Stimulated activated CD4-positive, alpha-beta T cell treated with anti-CD3 and anti-CD28 coated beads, Interleukin-1b, Interleukin-23, amount 100 ng/mL, for 24 hours (primary cell): Measurements from ENCODE around the gene RNU6-7.

Experiments
- DNase-seq, 4 experiments: peaks; one replicate each; pipeline ENCODE4 v3.0.0-alpha.2; 2020; ENCODE audit warnings: low read depth in 4 of 4, low spot score in 1 of 4

Gene RNU6-7

GRCh38 chr14:32201816-32202490 is at the start of gene RNU6-7:
TSS of gene RNU6-7 (plus strand) at chr14:32202045.
- peak in 1 of 4 experiments; percentile 11 for DNase-seq

GRCh38 chr14:32166029-32166428 is 35.8 kb upstream of the RNU6-7 start:
- DNase-seq: no peak

GRCh38 chr14:32166924-32167323 is 34.9 kb upstream of the RNU6-7 start:
- DNase-seq: no peak

GRCh38 chr14:32167907-32168306 is 33.9 kb upstream of the RNU6-7 start:
- DNase-seq: no peak

GRCh38 chr14:32169191-32169590 is 32.7 kb upstream of the RNU6-7 start:
- DNase-seq: no peak

- no peak for DNase-seq
Observed at GRCh38 chr14:32171469-32171868, 30.4 kb upstream of the RNU6-7 start.

GRCh38 chr14:32183151-32184058 is 18.4 kb upstream of the RNU6-7 start:
- no peak for DNase-seq

- no peak for DNase-seq
Observed at GRCh38 chr14:32185097-32185496, 16.7 kb upstream of the RNU6-7 start.

- DNase-seq: no peak
Observed at GRCh38 chr14:32186248-32186647, 15.6 kb upstream of the RNU6-7 start.

- no peak for DNase-seq
Observed at GRCh38 chr14:32189811-32190210, 12.0 kb upstream of the RNU6-7 start.

GRCh38 chr14:32190673-32191072 is 11.2 kb upstream of the RNU6-7 start:
- no peak for DNase-seq

- no peak for DNase-seq
Observed at GRCh38 chr14:32192712-32193373, 9.0 kb upstream of the RNU6-7 start.

GRCh38 chr14:32193532-32193931 is 8.3 kb upstream of the RNU6-7 start:
- DNase-seq: no peak

GRCh38 chr14:32195636-32196035 is 6.2 kb upstream of the RNU6-7 start:
- no peak for DNase-seq

GRCh38 chr14:32197919-32198318 is 3.9 kb upstream of the RNU6-7 start:
- no peak for DNase-seq

GRCh38 chr14:32200368-32201192 is 1.3 kb upstream of the RNU6-7 start:
- no peak for DNase-seq

- peak; percentile 46 to 71 (median 56) for DNase-seq
Observed at GRCh38 chr14:32201193-32201815, 541 bp upstream of the RNU6-7 start.

GRCh38 chr14:32202491-32202997 is 699 bp downstream of the RNU6-7 start:
- no peak for DNase-seq

GRCh38 chr14:32202998-32203882 is 1.4 kb downstream of the RNU6-7 start, which contains the start of gene RNU6-8:
TSS of gene RNU6-8 (minus strand) at chr14:32203269.
- DNase-seq: peak; percentile 62 to 79 (median 71)
